Smooth muscle cell (in vitro differentiated cells): ENCODE data around the gene TRAPPC2L. TPM values are rescaled to one million over a fixed set of nuclear protein-coding genes. Genes with fewer than 3 reads are reported as not detected.

Experiments
- DNase-seq: peaks from one replicate; lab custom pipeline; 2025; ENCODE audit not compliant: unreplicated experiment; lab: John Stamatoyannopoulos, UW
- H2AFZ ChIP-seq: fragments of 200-600 bp; sonication (generic); 2 replicates; pipeline ENCODE4 v1.6.0; 2016; ENCODE audit warnings: antibody characterized with exemption, low read depth, mild to moderate bottlenecking
- H3F3A ChIP-seq: fragments of 200-600 bp; sonication (generic); 2 replicates; pipeline ENCODE4 v1.6.0; 2017; ENCODE audit warnings: antibody characterized with exemption, low read depth
- H3K27ac ChIP-seq: fragments of 200-600 bp; sonication (generic); 2 replicates; pipeline ENCODE4 v1.5.1; 2016; ENCODE audit warnings: low read depth, mild to moderate bottlenecking
- H3K27me3 ChIP-seq: fragments of 200-600 bp; sonication (generic); 2 replicates; pipeline ENCODE4 v1.6.1; 2016; ENCODE audit warnings: low read depth, mild to moderate bottlenecking
- H3K36me3 ChIP-seq: fragments of 200-600 bp; sonication (generic); 2 replicates; pipeline ENCODE4 v1.5.1; 2016; ENCODE audit warnings: low read depth
- H3K4me1 ChIP-seq: fragments of 200-600 bp; sonication (generic); 2 replicates; pipeline ENCODE4 v1.5.1; 2016; ENCODE audit warnings: low read depth
- H3K4me2 ChIP-seq: fragments of 200-600 bp; sonication (generic); 2 replicates; pipeline ENCODE4 v1.6.0; 2016; ENCODE audit warnings: mild to moderate bottlenecking
- H3K4me3 ChIP-seq: fragments of 200-600 bp; sonication (generic); 2 replicates; pipeline ENCODE4 v1.5.1; 2016; ENCODE audit warnings: mild to moderate bottlenecking
- H3K79me2 ChIP-seq: fragments of 200-600 bp; sonication (generic); 2 replicates; pipeline ENCODE4 v1.6.0; 2016; ENCODE audit warnings: low read depth, mild to moderate bottlenecking
- H3K9ac ChIP-seq: fragments of 200-600 bp; sonication (generic); 2 replicates; pipeline ENCODE4 v1.6.0; 2016; ENCODE audit warnings: low read depth
- H3K9me3 ChIP-seq: fragments of 200-600 bp; sonication (generic); replicated peaks from 2 replicates; pipeline ENCODE4 v1.5.1; 2016; ENCODE audit warnings: low read depth
- H4K20me1 ChIP-seq: fragments of 200-600 bp; sonication (generic); 2 replicates; pipeline ENCODE4 v1.6.0; 2016; ENCODE audit warnings: low read depth
- WGBS: methylation state at CpG from one replicate; pipeline ENCODE4 v1.1.7; 2016; ENCODE audit warnings: low lambda C conversion rate; 5-methylcytosine and 5-hydroxymethylcytosine counted together
- polyA plus RNA-seq: library from polyadenylated mRNA; unstranded; fragments of >200 nt; fragmentation: Nextera tagmentation; extraction: Ambion mirVana; gene quantifications from 2 replicates; pipeline ENCODE4 v1.2.1, GENCODE V29; 2016
- total RNA-seq: library from RNA; depleted of rRNA; stranded (reverse); fragments of >200 nt; gene quantifications from 2 replicates; pipeline ENCODE4 v1.2.3, GENCODE V29; 2014
- TF ChIP-seq, protein P1 (sequence below): fragments of 200-600 bp; sonication (generic); IDR thresholded peaks from 2 replicates; pipeline ENCODE4 v1.5.1; 2017; ENCODE audit warnings: borderline replicate concordance, mild to moderate bottlenecking, antibody characterized with exemption; ENCODE audit not compliant: insufficient read depth, poor library complexity, severe bottlenecking

Gene TRAPPC2L
- total and polyA plus RNA-seq, 2 experiments from 2014 or later: 17.9 to 125 TPM

DNA sequence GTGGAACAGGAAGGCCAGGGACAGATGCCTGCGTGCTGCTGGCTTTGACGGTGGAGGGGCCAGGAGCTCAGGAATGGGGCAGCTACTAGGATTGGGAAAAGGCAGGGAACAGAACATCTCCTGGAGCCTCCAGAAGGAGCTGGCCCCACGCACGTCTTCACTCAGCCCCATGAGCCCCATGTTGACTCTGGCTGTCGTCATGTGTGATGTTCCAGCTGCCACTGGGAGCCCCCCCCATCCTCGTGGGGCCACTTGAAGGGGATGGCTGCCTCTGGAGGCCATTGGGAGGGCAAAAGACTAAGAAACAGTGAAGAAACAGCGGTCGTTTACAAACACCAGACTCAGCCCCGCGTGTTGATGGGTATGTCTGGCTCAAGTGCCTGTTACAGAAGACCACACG is 26.7 kb upstream of the TRAPPC2L start:
- peak; percentile 57 for DNase-seq
- H3K27me3 ChIP-seq: no peaks in the 10 kb centered on the region
- H3K9ac ChIP-seq: no peak overlapping the region
- H3K9me3 ChIP-seq: no peaks in the 10 kb centered on the region
- H3K27ac ChIP-seq: no peak overlapping the region
- H3K4me3 ChIP-seq: no peak overlapping the region
- no peak overlapping the region for H2AFZ ChIP-seq
- TF ChIP-seq, protein P1, sequence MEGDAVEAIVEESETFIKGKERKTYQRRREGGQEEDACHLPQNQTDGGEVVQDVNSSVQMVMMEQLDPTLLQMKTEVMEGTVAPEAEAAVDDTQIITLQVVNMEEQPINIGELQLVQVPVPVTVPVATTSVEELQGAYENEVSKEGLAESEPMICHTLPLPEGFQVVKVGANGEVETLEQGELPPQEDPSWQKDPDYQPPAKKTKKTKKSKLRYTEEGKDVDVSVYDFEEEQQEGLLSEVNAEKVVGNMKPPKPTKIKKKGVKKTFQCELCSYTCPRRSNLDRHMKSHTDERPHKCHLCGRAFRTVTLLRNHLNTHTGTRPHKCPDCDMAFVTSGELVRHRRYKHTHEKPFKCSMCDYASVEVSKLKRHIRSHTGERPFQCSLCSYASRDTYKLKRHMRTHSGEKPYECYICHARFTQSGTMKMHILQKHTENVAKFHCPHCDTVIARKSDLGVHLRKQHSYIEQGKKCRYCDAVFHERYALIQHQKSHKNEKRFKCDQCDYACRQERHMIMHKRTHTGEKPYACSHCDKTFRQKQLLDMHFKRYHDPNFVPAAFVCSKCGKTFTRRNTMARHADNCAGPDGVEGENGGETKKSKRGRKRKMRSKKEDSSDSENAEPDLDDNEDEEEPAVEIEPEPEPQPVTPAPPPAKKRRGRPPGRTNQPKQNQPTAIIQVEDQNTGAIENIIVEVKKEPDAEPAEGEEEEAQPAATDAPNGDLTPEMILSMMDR: no peak
- H3F3A ChIP-seq: no peaks in the 10 kb centered on the region
- H3K4me2 ChIP-seq: no peak overlapping the region
- no peaks in the 10 kb centered on the region for H3K36me3 ChIP-seq
- H3K79me2 ChIP-seq: no peaks in the 10 kb centered on the region
- H4K20me1 ChIP-seq: no peaks in the 10 kb centered on the region
- no peaks in the 10 kb centered on the region for H3K4me1 ChIP-seq
- WGBS: 57% methylated on average over 11 of the region's 11 CpGs

DNA sequence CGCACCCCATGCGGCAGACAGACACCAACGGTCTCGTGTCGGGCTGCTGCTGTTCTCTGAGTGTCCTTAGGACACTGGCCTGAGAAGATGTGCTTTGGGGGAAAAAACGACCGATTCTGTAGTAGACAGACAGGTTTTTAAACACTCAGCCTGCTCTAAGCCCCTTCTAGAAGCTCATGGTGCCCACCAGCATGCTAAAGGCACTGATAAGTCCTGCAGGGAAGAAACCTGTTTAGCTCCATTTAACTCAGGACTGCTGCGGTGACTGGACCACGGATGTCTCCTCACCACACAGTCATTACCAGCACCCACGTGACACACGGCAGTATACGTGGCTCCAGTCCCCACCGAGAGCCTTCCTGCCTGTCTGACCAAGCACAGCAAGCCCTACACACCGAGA is 26.1 kb upstream of the TRAPPC2L start:
- Histone ChIP-seq H3K4me2 (no peak overlapping the region), H3K4me1 (no peaks in the 10 kb centered on the region), H3F3A (no peaks in the 10 kb centered on the region), H3K27me3 (no peaks in the 10 kb centered on the region), H3K9ac (no peak overlapping the region), H4K20me1 (no peaks in the 10 kb centered on the region), H3K79me2 (no peaks in the 10 kb centered on the region), H3K4me3 (no peak overlapping the region), H3K9me3 (no peaks in the 10 kb centered on the region), H2AFZ (no peak overlapping the region), H3K27ac (no peak overlapping the region), H3K36me3 (no peaks in the 10 kb centered on the region)
- DNase-seq: no peak
- TF ChIP-seq, protein P1: no peak
- 96% methylated on average over 14 of the region's 14 CpGs for whole genome bisulfite sequencing

DNA sequence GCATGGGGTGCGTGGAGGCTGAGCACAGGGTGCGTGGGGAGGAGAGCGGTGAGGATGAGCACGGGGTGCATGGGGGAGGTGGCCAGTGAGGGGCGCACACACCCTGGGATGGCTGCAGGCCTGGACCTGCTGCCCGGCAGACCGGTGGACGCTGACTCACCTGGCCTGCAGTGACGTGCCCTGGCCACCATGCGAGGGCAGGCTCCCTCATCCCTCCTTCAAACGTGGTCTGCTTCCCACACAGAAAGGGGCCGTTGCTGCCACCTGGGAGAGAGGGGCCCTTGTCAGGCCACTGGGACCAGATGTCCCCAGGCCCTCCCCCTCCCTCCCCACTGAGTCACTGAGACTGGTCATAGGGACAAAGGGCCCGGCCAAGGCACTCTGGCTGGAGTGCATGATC is 25.1 kb upstream of the TRAPPC2L start:
- Histone ChIP-seq H3K79me2 (no peaks in the 10 kb centered on the region), H3K4me3 (no peak overlapping the region), H3K9me3 (no peaks in the 10 kb centered on the region), H4K20me1 (no peaks in the 10 kb centered on the region), H3F3A (no peaks in the 10 kb centered on the region), H3K27me3 (no peaks in the 10 kb centered on the region), H3K4me2 (no peak overlapping the region), H3K4me1 (no peaks in the 10 kb centered on the region), H3K9ac (no peak overlapping the region), H3K27ac (no peak overlapping the region), H2AFZ (no peak overlapping the region), H3K36me3 (no peaks in the 10 kb centered on the region)
- WGBS: 63% methylated on average over 5 of the region's 13 CpGs
- DNase-seq: no peak
- TF ChIP-seq, protein P1: no peak

DNA sequence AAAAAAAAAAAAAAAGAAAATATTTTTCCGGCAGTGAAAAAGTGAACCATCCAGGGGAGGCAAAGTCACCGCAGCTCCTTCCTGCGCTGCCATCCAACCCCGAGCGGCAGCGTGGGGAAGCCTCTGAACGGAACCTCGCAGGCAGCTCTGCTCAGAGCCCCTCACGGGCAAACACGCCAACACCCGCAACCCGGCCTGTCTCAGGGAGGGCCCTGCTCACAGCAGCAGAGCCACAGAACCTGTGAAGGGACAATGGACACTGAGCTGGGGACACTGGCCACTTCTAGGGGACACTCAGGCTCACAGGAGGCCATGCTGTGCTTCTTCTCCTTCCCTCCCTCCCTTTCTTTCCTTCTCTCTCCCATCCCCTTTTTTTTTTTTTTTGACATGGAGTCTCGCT is 23.8 kb upstream of the TRAPPC2L start:
- Histone ChIP-seq H3K9me3 (no peaks in the 10 kb centered on the region), H3F3A (no peaks in the 10 kb centered on the region), H3K4me2 (no peak overlapping the region), H3K9ac (no peak overlapping the region), H2AFZ (no peak overlapping the region), H3K4me1 (no peaks in the 10 kb centered on the region), H3K27me3 (no peaks in the 10 kb centered on the region), H3K4me3 (no peak overlapping the region), H3K36me3 (no peaks in the 10 kb centered on the region), H4K20me1 (no peaks in the 10 kb centered on the region), H3K27ac (no peak overlapping the region), H3K79me2 (no peaks in the 10 kb centered on the region)
- DNase-seq: no peak
- TF ChIP-seq, protein P1: no peak
- 98% methylated on average over 12 of the region's 13 CpGs for WGBS
